Erythroblast (primary cell): ENCODE measurements around the gene GKN1.

Experiments used
- GATA1 ChIP-seq: IDR thresholded peaks from 2 replicates; pipeline ENCODE4 v1.6.1; 2011; ENCODE audit warnings: low read depth, mild to moderate bottlenecking, control low read depth, low read length, moderate library complexity
- POLR2A ChIP-seq: IDR thresholded peaks from 2 replicates; pipeline ENCODE4 v1.6.1; 2011; ENCODE audit warnings: mild to moderate bottlenecking, low read length

DNA sequence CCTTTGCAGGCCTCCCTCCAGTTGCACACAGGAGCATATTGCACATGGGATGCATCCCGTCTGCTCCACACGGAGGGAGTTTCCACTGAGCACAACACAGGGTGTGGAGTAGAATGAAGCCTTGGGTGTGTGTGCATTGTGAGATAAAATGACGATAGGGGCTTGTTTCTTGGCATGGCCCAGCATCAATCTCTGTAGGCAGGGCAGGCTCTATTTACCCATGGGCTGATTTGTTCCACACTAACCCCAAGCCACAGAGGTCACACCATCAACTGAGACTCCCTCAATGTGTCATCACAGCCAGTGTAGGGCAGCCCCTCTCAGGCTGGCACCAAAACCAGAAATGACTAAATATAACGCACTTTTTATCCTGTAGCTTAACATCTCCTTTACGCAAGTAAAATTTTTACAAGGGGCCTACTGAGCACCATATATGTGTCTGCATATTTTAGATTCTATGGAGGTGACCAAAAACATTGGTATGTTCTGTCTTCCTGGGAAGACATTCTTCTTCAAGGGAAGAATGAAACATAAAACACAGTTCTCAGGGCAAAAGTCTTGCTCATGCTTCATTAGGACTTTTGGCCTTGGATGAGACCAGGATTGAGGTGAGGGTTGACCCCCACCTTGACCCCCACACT, 2.7 kb upstream of the GKN1 start:
- TF ChIP-seq POLR2A (no peak), GATA1 (no peak)
